ENCODE data around the gene PSMA4.
"Not testable (repeated sequence)": the region's sequence is repeated elsewhere in the genome, so short reads cannot be mapped to it uniquely, and the experiment has no call there.

PSMA4 gene

GRCh38 chr15:78540141-78540870 is at the start of gene PSMA4:
Gene PSMA4, plus strand, starts transcription at chr15:78540444. Its CDS starts 1,484 bp downstream, at chr15:78541928.
- DNase-seq: peak; percentile 94

GRCh38 chr15:78492872-78493271 is 47.4 kb upstream of the PSMA4 start:
- DNase-seq: no peak

- no peak for DNase-seq
Measured at GRCh38 chr15:78501857-78502256, 38.4 kb upstream of the PSMA4 start.

- DNase-seq: no peak
Measured at GRCh38 chr15:78502641-78503040, 37.6 kb upstream of the PSMA4 start.

GRCh38 chr15:78506971-78507830 is 33.0 kb upstream of the PSMA4 start, which contains the start of gene HYKK:
Gene HYKK, plus strand, starts transcription at chr15:78507577. Its CDS starts 5,512 bp downstream, at chr15:78513089.
- peak; percentile 87 for DNase-seq

GRCh38 chr15:78507831-78508160 is 32.4 kb upstream of the PSMA4 start:
- peak; percentile 7 for DNase-seq

GRCh38 chr15:78508272-78508671 is 32.0 kb upstream of the PSMA4 start:
- DNase-seq: no peak

- no peak for DNase-seq
Measured at GRCh38 chr15:78509726-78510312, 30.4 kb upstream of the PSMA4 start.

- not testable (repeated sequence) for DNase-seq
Measured at GRCh38 chr15:78520035-78520434, 20.2 kb upstream of the PSMA4 start.

GRCh38 chr15:78524230-78524629 is 16.0 kb upstream of the PSMA4 start:
- DNase-seq: no peak

- no peak for DNase-seq
Measured at GRCh38 chr15:78527325-78527724, 12.9 kb upstream of the PSMA4 start.

- DNase-seq: no peak
Measured at GRCh38 chr15:78533331-78533730, 6.9 kb upstream of the PSMA4 start.

GRCh38 chr15:78536134-78536533 is 4.1 kb upstream of the PSMA4 start:
- no peak for DNase-seq

GRCh38 chr15:78537266-78537905 is 2.9 kb upstream of the PSMA4 start:
- DNase-seq: no peak

GRCh38 chr15:78538358-78538757 is 1.9 kb upstream of the PSMA4 start:
- DNase-seq: no peak

- not testable (repeated sequence) for DNase-seq
Measured at GRCh38 chr15:78539464-78540140, 642 bp upstream of the PSMA4 start.

- peak; percentile 33 for DNase-seq
Measured at GRCh38 chr15:78540871-78541743, 863 bp downstream of the PSMA4 start.

GRCh38 chr15:78541744-78542034 is 1.4 kb downstream of the PSMA4 start:
- DNase-seq: no peak

GRCh38 chr15:78542647-78543046 is 2.4 kb downstream of the PSMA4 start:
- no peak for DNase-seq

- DNase-seq: no peak
Measured at GRCh38 chr15:78550194-78550593, 9.9 kb downstream of the PSMA4 start.

- DNase-seq: no peak
Measured at GRCh38 chr15:78550815-78551214, 10.6 kb downstream of the PSMA4 start.

GRCh38 chr15:78551902-78552301 is 11.7 kb downstream of the PSMA4 start:
- no peak for DNase-seq

All from activated CD4-positive, alpha-beta T cell treated with anti-CD3 and anti-CD28 coated beads, Interleukin-2, Interleukin-6, amounts not matched to agents 100 ng/mL and 50 ng/mL, durations not matched to agents 16 hours and 8 hours (primary cell).